Measurements from ENCODE around the gene NUMBL. TPM values are rescaled to one million over a fixed set of nuclear protein-coding genes. Genes with fewer than 3 reads are reported as not detected.

Gene NUMBL
- total and polyA plus RNA-seq, 2 of the 8 experiments (the other 6 are each of a cell fraction or from before 2014, with no cell fraction given): 13.5 to 24.8 TPM

DNA sequence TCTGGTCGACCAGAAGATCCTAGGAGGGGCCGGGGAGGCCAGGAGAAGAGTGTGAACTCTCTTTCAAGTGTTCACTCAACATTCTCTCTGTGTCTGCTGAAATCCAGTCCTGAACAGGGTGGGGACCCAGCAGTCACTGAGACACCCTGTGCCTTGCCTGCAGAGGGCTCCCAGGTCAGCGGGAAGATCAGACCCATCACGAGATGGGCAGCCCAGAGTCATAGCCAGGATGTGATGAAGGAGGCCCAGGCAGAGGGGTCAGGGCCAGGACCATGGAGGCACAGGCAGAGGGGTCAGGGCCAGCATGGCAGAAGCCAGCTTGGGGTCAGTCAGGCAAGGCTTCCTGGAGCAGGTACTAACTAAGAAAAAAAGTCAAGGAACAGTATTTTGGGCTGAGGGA, 9.4 kb downstream of the NUMBL start (continued):
- TF ChIP-seq, protein P1, sequence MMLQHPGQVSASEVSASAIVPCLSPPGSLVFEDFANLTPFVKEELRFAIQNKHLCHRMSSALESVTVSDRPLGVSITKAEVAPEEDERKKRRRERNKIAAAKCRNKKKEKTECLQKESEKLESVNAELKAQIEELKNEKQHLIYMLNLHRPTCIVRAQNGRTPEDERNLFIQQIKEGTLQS (IDR thresholded peaks at IDR 0.05; ENCODE audit: insufficient read depth, low read depth, low read length): no peak
- TF ChIP-seq CREB1 (IDR thresholded peaks at IDR 0.05) (no peak), SIRT6 (IDR thresholded peaks at IDR 0.05; ENCODE audit: low read length) (no peak), ASH2L (IDR thresholded peaks at IDR 0.05; ENCODE audit: low read length) (no peak)
